Putamen (tissue), 1 donor: ENCODE data around the gene IL1RAPL2.

Source experiments
- DNase-seq: peaks from one replicate; pipeline ENCODE4 v3.0.0-alpha.2; 2016; ENCODE audit warnings: low spot score

Gene IL1RAPL2

GRCh38 chrX:105463473-105463872, 897.5 kb downstream of the IL1RAPL2 start:
- peak; percentile 0 for DNase-seq

- no peak for DNase-seq
These were observed 898.6 kb downstream of the IL1RAPL2 start for GRCh38 chrX:105464618-105465017.

- no peak for DNase-seq
These were observed 902.7 kb downstream of the IL1RAPL2 start for GRCh38 chrX:105468741-105469140.

- DNase-seq, result no peak
These were observed 905.6 kb downstream of the IL1RAPL2 start for GRCh38 chrX:105471597-105471996.

GRCh38 chrX:105475801-105476200, 909.8 kb downstream of the IL1RAPL2 start:
- DNase-seq, result no peak

GRCh38 chrX:105477351-105477750, 911.4 kb downstream of the IL1RAPL2 start:
- DNase-seq, result no peak

- DNase-seq, result no peak
These were observed 914.8 kb downstream of the IL1RAPL2 start for GRCh38 chrX:105480646-105481310.

- DNase-seq, result no peak
These were observed 917.0 kb downstream of the IL1RAPL2 start for GRCh38 chrX:105483011-105483410.

- DNase-seq, result no peak
These were observed 922.7 kb downstream of the IL1RAPL2 start for GRCh38 chrX:105488716-105489115.

GRCh38 chrX:105495376-105495775, 929.4 kb downstream of the IL1RAPL2 start:
- DNase-seq, result no peak

GRCh38 chrX:105502336-105502735, 936.3 kb downstream of the IL1RAPL2 start:
- DNase-seq, result no peak

GRCh38 chrX:105515561-105515960, 949.6 kb downstream of the IL1RAPL2 start:
- DNase-seq, result no peak

GRCh38 chrX:105526431-105526830, 960.4 kb downstream of the IL1RAPL2 start:
- DNase-seq, result no peak

GRCh38 chrX:105527759-105528158, 961.8 kb downstream of the IL1RAPL2 start:
- no peak for DNase-seq

- no peak for DNase-seq
These were observed 968.0 kb downstream of the IL1RAPL2 start for GRCh38 chrX:105533951-105534350.

- DNase-seq, result no peak
These were observed 977.3 kb downstream of the IL1RAPL2 start for GRCh38 chrX:105543283-105543682.

GRCh38 chrX:105550043-105550663, 984.2 kb downstream of the IL1RAPL2 start:
- DNase-seq, result no peak

- no peak for DNase-seq
These were observed 986.4 kb downstream of the IL1RAPL2 start for GRCh38 chrX:105552395-105552794.

- no peak for DNase-seq
These were observed 987.1 kb downstream of the IL1RAPL2 start for GRCh38 chrX:105553118-105553517.

- DNase-seq, result no peak
These were observed 998.5 kb downstream of the IL1RAPL2 start for GRCh38 chrX:105564501-105564900.

GRCh38 chrX:105565856-105566255, 999.9 kb downstream of the IL1RAPL2 start:
- DNase-seq, result no peak

GRCh38 chrX:105567082-105567481, 1001.1 kb downstream of the IL1RAPL2 start:
- DNase-seq, result no peak

- DNase-seq, result no peak
These were observed 1042.7 kb downstream of the IL1RAPL2 start for GRCh38 chrX:105608745-105609144.

- no peak for DNase-seq
These were observed 1043.5 kb downstream of the IL1RAPL2 start for GRCh38 chrX:105609530-105609929.
